K562 (cell line): ENCODE measurements around the gene CD69. TPM values are rescaled to one million over a fixed set of nuclear protein-coding genes. Genes with fewer than 3 reads are reported as not detected.

Experiments used
- ATAC-seq: fragments of 200-7000 bp; cut with Tn5 transposase; 3 replicates; pipeline ENCODE4 v1.9.1; 2020; ENCODE audit warnings: moderate library complexity
- BruUV-seq: library from RNA; stranded (reverse); fragments of 400-500 nt; replicated peaks from 2 replicates; lab custom pipeline; 2021; lab: Mats Ljungman, UMichigan
- CTCF ChIA-PET: fragments of 300-600 bp; formaldehyde crosslinking; extraction: SDS; loops from one replicate; lab custom pipeline; 2021; ENCODE audit warnings: low intra/inter-chr PET ratio; lab: Yijun Ruan, JAX
- POLR2A ChIA-PET: fragments of 300-600, 350-650 bp; sonication (Branson Sonifier 250); formaldehyde crosslinking; extraction: SDS; loops from one replicate; lab custom pipeline; 2021; ENCODE audit warnings: antibody characterized with exemption, inconsistent platforms; lab: Yijun Ruan, JAX
- DNase-seq, 4 experiments: peaks; one replicate each; pipeline versions ENCODE4 v3.0.0 to v3.0.0-alpha.2; 2011 to 2018; ENCODE audit warnings: low spot score in 3 of 4, mixed read lengths in 3 of 4; ENCODE audit errors: extremely low read depth in 1 of 4
- FAIRE-seq: peaks from 2 replicates; lab custom pipeline; 2011; peaks lifted over from hg19 to GRCh38; lab: Jason Lieb, UNC
- H2AFZ ChIP-seq: 2 replicates; pipeline ENCODE4 v1.6.0; 2011; ENCODE audit warnings: low read depth, low read length, control low read depth, inconsistent platforms
- H3K27ac ChIP-seq: fragments of 200-600 bp; 3 replicates; pipeline ENCODE4 v1.8.0; 2011; ENCODE audit warnings: low read depth, mild to moderate bottlenecking, control low read depth, inconsistent platforms, low read length, moderate library complexity, mixed read lengths; ENCODE audit errors: extremely low read depth
- H3K27me3 ChIP-seq, 2 experiments: fragments of 300-600 bp in 1 of 2; 2 replicates in 1 of 2; 3 replicates in 1 of 2; pipeline versions ENCODE4 v1.6.0 to v1.8.0; 2011; ENCODE audit warnings: inconsistent platforms in 2 of 2, low read length in 2 of 2, mild to moderate bottlenecking in 1 of 2, mixed read lengths in 1 of 2, moderate library complexity in 1 of 2; ENCODE audit not compliant: control insufficient read depth in 2 of 2, insufficient read depth in 2 of 2
- H3K36me3 ChIP-seq: fragments of 300-600 bp; 3 replicates; pipeline ENCODE4 v1.8.0; 2011; ENCODE audit warnings: mild to moderate bottlenecking, low read length, inconsistent platforms; ENCODE audit not compliant: control insufficient read depth, insufficient read depth
- H3K4me1 ChIP-seq, 2 experiments: fragments of 200-600 bp in 1 of 2; replicated peaks in 1 of 2; 2 replicates in 1 of 2; 3 replicates in 1 of 2; pipeline versions ENCODE4 v1.5.1 to v1.8.0; 2011; ENCODE audit warnings: inconsistent platforms in 2 of 2, low read length in 2 of 2, mild to moderate bottlenecking in 1 of 2, mixed read lengths in 1 of 2, moderate library complexity in 1 of 2; ENCODE audit not compliant: control insufficient read depth in 2 of 2, insufficient read depth in 2 of 2
- H3K4me2 ChIP-seq: 2 replicates; pipeline ENCODE4 v1.6.1; 2011; ENCODE audit warnings: low read length, control low read depth, inconsistent platforms, mixed read lengths; ENCODE audit not compliant: insufficient read depth
- H3K4me3 ChIP-seq: fragments of 200-600 bp; sonication (generic), shearing (Covaris generic); 2 replicates; pipeline ENCODE4 v1.5.1; 2016; ENCODE audit warnings: control low read depth, inconsistent platforms
- H3K79me2 ChIP-seq: fragments of 200-600 bp; 3 replicates; pipeline ENCODE4 v1.8.0; 2011; ENCODE audit warnings: low read length, inconsistent platforms; ENCODE audit not compliant: control insufficient read depth, insufficient read depth
- H3K9ac ChIP-seq, 2 experiments: 2 replicates each; pipeline versions ENCODE4 v1.6.0 to v1.6.1; 2011; ENCODE audit warnings: low read depth in 2 of 2, low read length in 2 of 2, control low read depth in 1 of 2, inconsistent platforms in 1 of 2, mild to moderate bottlenecking in 1 of 2, mixed read lengths in 1 of 2; ENCODE audit not compliant: insufficient read depth in 1 of 2
- H3K9me1 ChIP-seq: one replicate; pipeline ENCODE4 v1.6.0; 2011; ENCODE audit warnings: inconsistent platforms, mild to moderate bottlenecking, low read length, moderate library complexity; ENCODE audit not compliant: control insufficient read depth, insufficient read depth
- H3K9me3 ChIP-seq: replicated peaks from 2 replicates; pipeline ENCODE4 v1.5.1; 2011; ENCODE audit warnings: low read depth, low read length, inconsistent platforms; ENCODE audit not compliant: control insufficient read depth, insufficient read depth
- H4K20me1 ChIP-seq: replicated peaks from 2 replicates; pipeline ENCODE4 v1.6.1; 2011; ENCODE audit warnings: low read length, inconsistent platforms, mixed read lengths; ENCODE audit not compliant: control insufficient read depth, insufficient read depth
- ATF3 ChIP-seq, 2 experiments: fragments of 450-650 bp in 1 of 2; sonication (generic) in 1 of 2; formaldehyde crosslinking in 1 of 2; IDR thresholded peaks in 1 of 2; conservative IDR thresholded peaks in 1 of 2; 2 replicates each; pipeline versions ENCODE4 v1.6.1 to v1.8.1; 2016 to 2023; ENCODE audit warnings: mild to moderate bottlenecking in 2 of 2, moderate library complexity in 2 of 2, inconsistent platforms in 1 of 2, missing genetic modification reagents in 1 of 2
- CEBPG ChIP-seq, 3 experiments: fragments of 200-800 bp in 1 of 3; sonication (Bioruptor generic) in 1 of 3; sonication (generic) in 1 of 3; formaldehyde crosslinking in 1 of 3; IDR thresholded peaks in 2 of 3; conservative IDR thresholded peaks in 1 of 3; 2 replicates each; pipeline versions ENCODE4 v1.6.1 to v1.8.0; 2016 to 2022; ENCODE audit warnings: missing compliant biosample characterization in 2 of 3, missing genetic modification characterization in 2 of 3, mild to moderate bottlenecking in 1 of 3, missing genetic modification reagents in 1 of 3
- POLR2AphosphoS5 ChIP-seq: IDR thresholded peaks from 2 replicates; pipeline ENCODE4 v1.6.1; 2011; ENCODE audit warnings: mild to moderate bottlenecking, low read depth, low read length, moderate library complexity; ENCODE audit not compliant: control insufficient read depth, insufficient read depth
- POLR2G ChIP-seq: fragments of 200-400 bp; formaldehyde crosslinking; IDR thresholded peaks from 2 replicates; pipeline ENCODE4 v1.6.1; 2017; ENCODE audit warnings: low read depth, mild to moderate bottlenecking, antibody characterized with exemption, low read length, moderate library complexity
- POLR2H ChIP-seq: IDR thresholded peaks from 2 replicates; pipeline ENCODE4 v1.6.1; 2016; ENCODE audit warnings: missing genetic modification characterization, low read depth, mild to moderate bottlenecking, control low read depth, missing compliant biosample characterization, moderate library complexity
- RBFOX2 ChIP-seq: fragments of 200-400 bp; formaldehyde crosslinking; IDR thresholded peaks from 2 replicates; pipeline ENCODE4 v1.6.1; 2017; ENCODE audit warnings: low read depth, mild to moderate bottlenecking, low read length, moderate library complexity
- SIN3B ChIP-seq: fragments of 450-650 bp; IDR thresholded peaks from 2 replicates; pipeline ENCODE4 v1.6.1; 2017; ENCODE audit warnings: low read depth, mild to moderate bottlenecking, moderate library complexity
- ZNF316 ChIP-seq: fragments of 450-650 bp; IDR thresholded peaks from 2 replicates; pipeline ENCODE4 v1.6.1; 2016
- ZNF589 ChIP-seq: fragments of 200-800 bp; sonication (Bioruptor generic); IDR thresholded peaks from 2 replicates; pipeline ENCODE4 v1.6.1; 2016; ENCODE audit warnings: low read depth, missing genetic modification characterization, missing compliant biosample characterization
- ZNF717 ChIP-seq: fragments of 250-450 bp; sonication (Bioruptor Pico); IDR thresholded peaks from 2 replicates; pipeline ENCODE4 v1.5.0; 2021
- WGBS: fragments of 100-300 bp; shearing (Covaris generic); methylation state at CpG from one replicate; pipeline ENCODE4 v1.1.6; 2016; ENCODE audit warnings: low coverage, mixed read lengths; ENCODE audit not compliant: insufficient coverage; ENCODE audit errors: missing lambda C conversion rate; 5-methylcytosine and 5-hydroxymethylcytosine counted together
- in situ Hi-C: fragments of 300-500 bp; cut with MboI; formaldehyde crosslinking; loops from 4 replicates; pipeline ENCODE4 v1.15.0; 2018; ENCODE audit warnings: inconsistent platforms, mixed read lengths
- intact Hi-C: fragments of 100-400 bp; cut with micrococcal nuclease; formaldehyde crosslinking; loops from 2 replicates; pipeline ENCODE4 v1.14.2; 2022
- polyA plus RNA-seq, 8 experiments: library from polyadenylated mRNA; depleted of rRNA in 4 of 8; stranded (reverse) in 5 of 8; unstranded in 3 of 8; fragments of >200 nt; fragmentation: Nextera tagmentation in 2 of 8; fragmentation: Illumina TruSeq in 1 of 8; extraction: Ambion mirVana in 2 of 8; extraction: Trizol in 1 of 8; gene quantifications; 2 replicates each; pipeline versions ENCODE4 v1.2.1 to v1.2.3, GENCODE V29; 2011 to 2014; ENCODE audit warnings: inconsistent platforms in 1 of 8, missing spikeins in 1 of 8
- total RNA-seq, 7 experiments: library from RNA; depleted of rRNA in 6 of 7; stranded (reverse); fragments of >200 nt in 6 of 7; fragmentation: Illumina TruSeq in 2 of 7; extraction: Trizol in 2 of 7; gene quantifications; 2 replicates each; pipeline versions ENCODE4 v1.2.1 to v1.2.3, GENCODE V29; 2011 to 2021; ENCODE audit warnings: low replicate concordance in 1 of 7
- TF ChIP-seq, protein P1 (sequence below): sonication (generic); formaldehyde crosslinking; IDR thresholded peaks from 2 replicates; pipeline ENCODE4 v1.5.0; 2020; ENCODE audit warnings: missing genetic modification reagents
- TF ChIP-seq, protein P2 (sequence below), 2 experiments: fragments of 150-350 bp in 1 of 2; IDR thresholded peaks; 2 replicates each; pipeline ENCODE4 v1.6.1; 2012 to 2016; ENCODE audit warnings: low read depth in 2 of 2, low read length in 2 of 2, mild to moderate bottlenecking in 1 of 2, moderate library complexity in 1 of 2

Gene CD69
- total and polyA plus RNA-seq, 9 of the 15 experiments (the other 6 are each of a cell fraction or from before 2014, with no cell fraction given): 11.7 to 243 (median 54.4) TPM

DNA sequence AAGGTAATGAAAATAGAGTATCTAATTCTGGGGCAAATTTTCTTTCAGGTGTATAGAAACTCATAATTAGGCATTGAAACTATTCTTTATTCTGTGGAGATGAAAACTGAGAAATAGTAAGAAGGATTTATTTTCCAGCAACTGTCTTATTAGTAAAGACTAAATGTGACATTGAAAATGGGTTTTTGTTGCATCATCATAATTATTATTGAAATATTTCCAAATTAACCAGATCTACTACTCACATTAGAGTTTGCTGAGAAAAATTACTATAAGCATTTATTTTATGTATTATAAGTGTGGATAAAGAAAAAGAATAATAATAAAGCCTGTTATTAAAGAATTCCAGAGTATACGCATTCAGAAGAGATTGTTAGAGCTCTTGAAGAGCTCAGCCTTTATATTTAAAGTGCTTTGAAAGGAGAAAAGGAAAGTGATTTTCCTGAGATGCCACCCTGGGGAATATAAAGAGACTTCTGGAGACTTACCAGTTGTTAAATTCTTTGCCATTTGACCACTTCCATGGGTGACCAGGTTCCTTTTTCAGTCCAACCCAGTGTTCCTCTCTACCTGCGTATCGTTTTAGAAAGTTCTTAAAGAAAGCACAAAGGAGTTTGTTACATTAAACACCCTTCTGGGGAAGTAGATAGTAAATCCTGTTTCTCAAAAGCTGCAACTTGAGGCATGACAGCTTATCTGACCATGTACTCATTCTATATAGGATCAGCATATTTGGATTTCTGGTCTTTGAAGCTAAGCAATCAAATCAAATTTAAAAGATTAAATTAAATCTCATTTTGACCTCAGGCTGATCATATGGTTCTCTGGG lies 6.4 kb downstream of the CD69 start:
- no peak overlapping the region for H3K4me2 ChIP-seq
- in situ Hi-C loops: loop anchor here (5.0 kb wide), 1 partner anchor 43 kb away; no protein-coding TSS in a partner anchor
- H3K4me1 ChIP-seq: no peaks in the 10 kb centered on the region; a peak in 1 of 5 replicates
- H3K27me3 ChIP-seq: no peaks in the 10 kb centered on the region
- H4K20me1 ChIP-seq: no peaks in the 10 kb centered on the region; the same call in 1 of the 2 replicates
- H3K4me3 ChIP-seq: no peak overlapping the region
- H3K9me1 ChIP-seq: no peaks in the 10 kb centered on the region
- H3K79me2 ChIP-seq: peaks cover 56% of the 10 kb centered on the region
- peaks cover 43% of the 10 kb centered on the region for H3K36me3 ChIP-seq
- ChIA-PET CTCF (no interaction called here), POLR2A (no interaction called here)
- FAIRE-seq (no peak), DNase-seq (no peak), ATAC-seq (no peak)
- intact Hi-C loops: loop anchor here (5.0 kb wide), 1 partner anchor 173 kb away; no protein-coding TSS in a partner anchor
- 93% methylated on average over 3 of the region's 3 CpGs for WGBS
- BruUV-seq: TSS peak; percentile 0
- H2AFZ ChIP-seq: no peak overlapping the region
- H3K27ac ChIP-seq: no peak overlapping the region
- no peak overlapping the region for H3K9ac ChIP-seq
- H3K9me3 ChIP-seq: no peaks in the 10 kb centered on the region
- peak; percentile 70 for TF ChIP-seq POLR2G
- TF ChIP-seq POLR2H (tag): 0 out of 2 replicates have a peak, but pooled peaks have one; percentile 6
- TF ChIP-seq POLR2AphosphoS5: peak; percentile 57; the same call in 1 of the 2 replicates
- peak; percentile 72 for TF ChIP-seq ZNF316
- no peak for TF ChIP-seq CEBPG (CRISPR knock-in tag; IDR thresholded peaks at IDR 0.05)
- TF ChIP-seq CEBPG (tag; conservative IDR thresholded peaks at IDR 0.05 in 1 of 2, IDR thresholded peaks at IDR 0.05 in 1 of 2): peak; percentile 46 to 60; a peak in 3 of 4 replicates
- 0 out of 2 replicates have a peak, but pooled peaks have one; percentile 38 for TF ChIP-seq ZNF589 (CRISPR knock-in tag)
- TF ChIP-seq, protein P1, sequence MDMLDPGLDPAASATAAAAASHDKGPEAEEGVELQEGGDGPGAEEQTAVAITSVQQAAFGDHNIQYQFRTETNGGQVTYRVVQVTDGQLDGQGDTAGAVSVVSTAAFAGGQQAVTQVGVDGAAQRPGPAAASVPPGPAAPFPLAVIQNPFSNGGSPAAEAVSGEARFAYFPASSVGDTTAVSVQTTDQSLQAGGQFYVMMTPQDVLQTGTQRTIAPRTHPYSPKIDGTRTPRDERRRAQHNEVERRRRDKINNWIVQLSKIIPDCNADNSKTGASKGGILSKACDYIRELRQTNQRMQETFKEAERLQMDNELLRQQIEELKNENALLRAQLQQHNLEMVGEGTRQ: no peak
- no peak for TF ChIP-seq SIN3B
- TF ChIP-seq RBFOX2: peak; percentile 73
- peak; percentile 59 for TF ChIP-seq ATF3 (IDR thresholded peaks at IDR 0.05)
- no peak for TF ChIP-seq ATF3 (CRISPR knock-in tag; conservative IDR thresholded peaks at IDR 0.05)
- TF ChIP-seq ZNF717 (CRISPR knock-in tag): peak; percentile 56; the same call in 1 of the 2 replicates
- TF ChIP-seq, protein P2, sequence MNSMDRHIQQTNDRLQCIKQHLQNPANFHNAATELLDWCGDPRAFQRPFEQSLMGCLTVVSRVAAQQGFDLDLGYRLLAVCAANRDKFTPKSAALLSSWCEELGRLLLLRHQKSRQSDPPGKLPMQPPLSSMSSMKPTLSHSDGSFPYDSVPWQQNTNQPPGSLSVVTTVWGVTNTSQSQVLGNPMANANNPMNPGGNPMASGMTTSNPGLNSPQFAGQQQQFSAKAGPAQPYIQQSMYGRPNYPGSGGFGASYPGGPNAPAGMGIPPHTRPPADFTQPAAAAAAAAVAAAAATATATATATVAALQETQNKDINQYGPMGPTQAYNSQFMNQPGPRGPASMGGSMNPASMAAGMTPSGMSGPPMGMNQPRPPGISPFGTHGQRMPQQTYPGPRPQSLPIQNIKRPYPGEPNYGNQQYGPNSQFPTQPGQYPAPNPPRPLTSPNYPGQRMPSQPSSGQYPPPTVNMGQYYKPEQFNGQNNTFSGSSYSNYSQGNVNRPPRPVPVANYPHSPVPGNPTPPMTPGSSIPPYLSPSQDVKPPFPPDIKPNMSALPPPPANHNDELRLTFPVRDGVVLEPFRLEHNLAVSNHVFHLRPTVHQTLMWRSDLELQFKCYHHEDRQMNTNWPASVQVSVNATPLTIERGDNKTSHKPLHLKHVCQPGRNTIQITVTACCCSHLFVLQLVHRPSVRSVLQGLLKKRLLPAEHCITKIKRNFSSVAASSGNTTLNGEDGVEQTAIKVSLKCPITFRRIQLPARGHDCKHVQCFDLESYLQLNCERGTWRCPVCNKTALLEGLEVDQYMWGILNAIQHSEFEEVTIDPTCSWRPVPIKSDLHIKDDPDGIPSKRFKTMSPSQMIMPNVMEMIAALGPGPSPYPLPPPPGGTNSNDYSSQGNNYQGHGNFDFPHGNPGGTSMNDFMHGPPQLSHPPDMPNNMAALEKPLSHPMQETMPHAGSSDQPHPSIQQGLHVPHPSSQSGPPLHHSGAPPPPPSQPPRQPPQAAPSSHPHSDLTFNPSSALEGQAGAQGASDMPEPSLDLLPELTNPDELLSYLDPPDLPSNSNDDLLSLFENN (IDR thresholded peaks at IDR 0.05; ENCODE audit: low read depth in 2 of 2, low read length in 2 of 2): no peak
